HepG2 (cell line): ENCODE data around the gene CCDC126. TPM values are rescaled to one million over a fixed set of nuclear protein-coding genes. Genes with fewer than 3 reads are reported as not detected.

Experiments
- KAT8 ChIP-seq: IDR thresholded peaks from 2 replicates; pipeline ENCODE4 v1.6.1; 2016; ENCODE audit warnings: missing genetic modification reagents, missing compliant biosample characterization
- KDM4B ChIP-seq: sonication (generic); formaldehyde crosslinking; IDR thresholded peaks from 2 replicates; pipeline ENCODE4 v1.4.0; 2020; ENCODE audit warnings: missing genetic modification reagents
- NCOR1 ChIP-seq: fragments of 200-600 bp; sonication (generic); IDR thresholded peaks from 2 replicates; pipeline ENCODE4 v1.7.0; 2017; ENCODE audit warnings: antibody characterized with exemption, low read length, borderline replicate concordance
- PCBP1 ChIP-seq: fragments of 200-400 bp; formaldehyde crosslinking; IDR thresholded peaks from 2 replicates; pipeline ENCODE4 v1.6.1; 2017; ENCODE audit warnings: mild to moderate bottlenecking, low read depth, low read length, borderline replicate concordance
- SIX4 ChIP-seq: sonication (generic); formaldehyde crosslinking; IDR thresholded peaks from 2 replicates; pipeline ENCODE4 v1.4.0; 2020; ENCODE audit warnings: missing genetic modification reagents
- ZFP1 ChIP-seq: IDR thresholded peaks from 2 replicates; pipeline ENCODE4 v1.6.1; 2016
- ZNF354B ChIP-seq: sonication (generic); formaldehyde crosslinking; IDR thresholded peaks from 2 replicates; pipeline ENCODE4 v1.8.0; 2022; ENCODE audit warnings: mild to moderate bottlenecking, missing genetic modification reagents
- polyA plus RNA-seq, 8 experiments: library from polyadenylated mRNA; depleted of rRNA in 3 of 8; stranded (reverse) in 7 of 8; unstranded in 1 of 8; fragments of >200 nt; fragmentation: Illumina TruSeq in 4 of 8; extraction: Trizol in 4 of 8; gene quantifications; 2 replicates each; pipeline versions ENCODE4 v1.2.1 to v1.2.3, GENCODE V29; 2011 to 2016; ENCODE audit warnings: low read depth in 4 of 8, missing spikeins in 1 of 8, mixed read lengths in 1 of 8; ENCODE audit not compliant: insufficient read depth in 1 of 8
- total RNA-seq, 5 experiments: library from RNA; depleted of rRNA; stranded (reverse); fragments of >200 nt; fragmentation: Illumina TruSeq; extraction: Trizol; gene quantifications; 2 replicates each; pipeline ENCODE4 v1.2.3, GENCODE V29; 2016; ENCODE audit warnings: low read depth in 1 of 5
- TF ChIP-seq, protein P1 (sequence below): sonication (generic); formaldehyde crosslinking; IDR thresholded peaks from 2 replicates; pipeline ENCODE4 v1.4.0; 2020; ENCODE audit warnings: low read depth, missing genetic modification reagents
- TF ChIP-seq, protein P2 (sequence below): IDR thresholded peaks from 2 replicates; pipeline ENCODE4 v1.6.1; 2016; ENCODE audit warnings: low read depth, borderline replicate concordance
- TF ChIP-seq, protein P3 (sequence below): sonication (generic); formaldehyde crosslinking; IDR thresholded peaks from 2 replicates; pipeline ENCODE4 v1.5.1; 2020; ENCODE audit warnings: mild to moderate bottlenecking, missing genetic modification reagents, moderate library complexity
- TF ChIP-seq, protein P4 (sequence below): sonication (generic); formaldehyde crosslinking; IDR thresholded peaks from 2 replicates; pipeline ENCODE4 v1.5.1; 2020; ENCODE audit warnings: missing genetic modification reagents, mild to moderate bottlenecking, borderline replicate concordance
- TF ChIP-seq, protein P5 (sequence below), 2 experiments: sonication (generic) in 1 of 2; formaldehyde crosslinking in 1 of 2; IDR thresholded peaks; 2 replicates each; pipeline versions ENCODE4 v1.4.0 to v1.6.1; 2016 to 2020; ENCODE audit warnings: borderline replicate concordance in 1 of 2, low read depth in 1 of 2, mild to moderate bottlenecking in 1 of 2, missing genetic modification reagents in 1 of 2

Gene CCDC126
- total and polyA plus RNA-seq, 2 of the 13 experiments (the other 11 are each of a cell fraction or from before 2014, with no cell fraction given) = 3.5 to 9.3 TPM

DNA sequence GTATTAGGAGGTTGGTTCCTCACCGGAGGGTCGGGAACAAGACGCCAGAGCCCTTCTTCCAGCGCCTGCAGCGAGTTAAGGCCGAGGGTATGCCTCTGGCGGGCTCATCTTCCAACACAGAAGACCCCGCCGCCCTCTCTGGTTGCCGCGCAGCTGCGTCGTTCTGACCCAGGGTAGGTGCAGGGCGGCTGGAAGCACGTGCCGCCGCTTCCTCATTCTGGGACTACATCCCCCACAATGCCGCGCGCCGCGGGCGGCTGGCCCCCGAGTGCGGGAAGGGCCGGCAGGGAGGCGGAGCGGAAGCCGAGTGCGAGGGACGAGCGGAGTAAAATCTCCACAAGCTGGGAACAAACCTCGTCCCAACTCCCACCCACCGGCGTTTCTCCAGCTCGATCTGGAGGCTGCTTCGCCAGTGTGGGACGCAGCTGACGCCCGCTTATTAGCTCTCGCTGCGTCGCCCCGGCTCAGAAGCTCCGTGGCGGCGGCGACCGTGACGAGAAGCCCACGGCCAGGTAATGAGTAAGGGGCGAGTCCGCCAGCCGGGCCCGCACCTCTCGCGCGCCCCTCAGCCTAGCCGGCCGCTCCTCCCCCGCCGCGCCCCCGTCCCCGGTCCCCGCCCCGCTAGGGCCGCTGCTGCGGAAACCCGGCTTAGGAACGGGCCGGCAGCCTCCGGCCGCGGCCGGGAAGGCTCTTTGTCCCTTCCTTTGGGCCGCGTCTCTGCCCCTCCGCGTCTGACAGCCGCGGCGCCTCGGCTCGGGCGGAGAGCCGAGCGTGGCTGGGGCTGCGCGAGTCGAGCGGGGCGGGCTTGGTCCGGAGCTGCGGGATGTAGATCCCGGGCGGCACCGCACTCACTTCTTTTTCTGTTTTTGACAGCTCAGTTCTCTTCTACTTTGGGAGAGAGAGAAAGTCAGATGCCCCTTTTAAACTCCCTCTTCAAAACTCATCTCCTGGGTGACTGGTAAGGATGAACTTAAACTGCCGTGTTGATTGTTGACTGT is at the start of gene CCDC126 (continued):
- TF ChIP-seq, protein P1, sequence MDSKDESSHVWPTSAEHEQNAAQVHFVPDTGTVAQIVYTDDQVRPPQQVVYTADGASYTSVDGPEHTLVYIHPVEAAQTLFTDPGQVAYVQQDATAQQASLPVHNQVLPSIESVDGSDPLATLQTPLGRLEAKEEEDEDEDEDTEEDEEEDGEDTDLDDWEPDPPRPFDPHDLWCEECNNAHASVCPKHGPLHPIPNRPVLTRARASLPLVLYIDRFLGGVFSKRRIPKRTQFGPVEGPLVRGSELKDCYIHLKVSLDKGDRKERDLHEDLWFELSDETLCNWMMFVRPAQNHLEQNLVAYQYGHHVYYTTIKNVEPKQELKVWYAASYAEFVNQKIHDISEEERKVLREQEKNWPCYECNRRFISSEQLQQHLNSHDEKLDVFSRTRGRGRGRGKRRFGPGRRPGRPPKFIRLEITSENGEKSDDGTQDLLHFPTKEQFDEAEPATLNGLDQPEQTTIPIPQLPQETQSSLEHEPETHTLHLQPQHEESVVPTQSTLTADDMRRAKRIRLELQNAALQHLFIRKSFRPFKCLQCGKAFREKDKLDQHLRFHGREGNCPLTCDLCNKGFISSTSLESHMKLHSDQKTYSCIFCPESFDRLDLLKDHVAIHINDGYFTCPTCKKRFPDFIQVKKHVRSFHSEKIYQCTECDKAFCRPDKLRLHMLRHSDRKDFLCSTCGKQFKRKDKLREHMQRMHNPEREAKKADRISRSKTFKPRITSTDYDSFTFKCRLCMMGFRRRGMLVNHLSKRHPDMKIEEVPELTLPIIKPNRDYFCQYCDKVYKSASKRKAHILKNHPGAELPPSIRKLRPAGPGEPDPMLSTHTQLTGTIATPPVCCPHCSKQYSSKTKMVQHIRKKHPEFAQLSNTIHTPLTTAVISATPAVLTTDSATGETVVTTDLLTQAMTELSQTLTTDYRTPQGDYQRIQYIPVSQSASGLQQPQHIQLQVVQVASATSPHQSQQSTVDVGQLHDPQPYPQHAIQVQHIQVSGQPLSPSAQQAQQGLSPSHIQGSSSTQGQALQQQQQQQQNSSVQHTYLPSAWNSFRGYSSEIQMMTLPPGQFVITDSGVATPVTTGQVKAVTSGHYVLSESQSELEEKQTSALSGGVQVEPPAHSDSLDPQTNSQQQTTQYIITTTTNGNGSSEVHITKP (CRISPR knock-in tag) = 0 out of 2 replicates have a peak, but pooled peaks have one; percentile 33
- TF ChIP-seq, protein P2, sequence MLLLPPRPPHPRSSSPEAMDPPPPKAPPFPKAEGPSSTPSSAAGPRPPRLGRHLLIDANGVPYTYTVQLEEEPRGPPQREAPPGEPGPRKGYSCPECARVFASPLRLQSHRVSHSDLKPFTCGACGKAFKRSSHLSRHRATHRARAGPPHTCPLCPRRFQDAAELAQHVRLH (CRISPR knock-in tag) = peak; percentile 72; the same call in 1 of the 2 replicates
- no peak for TF ChIP-seq ZFP1 (CRISPR knock-in tag)
- peak; percentile 73 for TF ChIP-seq KAT8 (CRISPR knock-in tag)
- TF ChIP-seq, protein P3, sequence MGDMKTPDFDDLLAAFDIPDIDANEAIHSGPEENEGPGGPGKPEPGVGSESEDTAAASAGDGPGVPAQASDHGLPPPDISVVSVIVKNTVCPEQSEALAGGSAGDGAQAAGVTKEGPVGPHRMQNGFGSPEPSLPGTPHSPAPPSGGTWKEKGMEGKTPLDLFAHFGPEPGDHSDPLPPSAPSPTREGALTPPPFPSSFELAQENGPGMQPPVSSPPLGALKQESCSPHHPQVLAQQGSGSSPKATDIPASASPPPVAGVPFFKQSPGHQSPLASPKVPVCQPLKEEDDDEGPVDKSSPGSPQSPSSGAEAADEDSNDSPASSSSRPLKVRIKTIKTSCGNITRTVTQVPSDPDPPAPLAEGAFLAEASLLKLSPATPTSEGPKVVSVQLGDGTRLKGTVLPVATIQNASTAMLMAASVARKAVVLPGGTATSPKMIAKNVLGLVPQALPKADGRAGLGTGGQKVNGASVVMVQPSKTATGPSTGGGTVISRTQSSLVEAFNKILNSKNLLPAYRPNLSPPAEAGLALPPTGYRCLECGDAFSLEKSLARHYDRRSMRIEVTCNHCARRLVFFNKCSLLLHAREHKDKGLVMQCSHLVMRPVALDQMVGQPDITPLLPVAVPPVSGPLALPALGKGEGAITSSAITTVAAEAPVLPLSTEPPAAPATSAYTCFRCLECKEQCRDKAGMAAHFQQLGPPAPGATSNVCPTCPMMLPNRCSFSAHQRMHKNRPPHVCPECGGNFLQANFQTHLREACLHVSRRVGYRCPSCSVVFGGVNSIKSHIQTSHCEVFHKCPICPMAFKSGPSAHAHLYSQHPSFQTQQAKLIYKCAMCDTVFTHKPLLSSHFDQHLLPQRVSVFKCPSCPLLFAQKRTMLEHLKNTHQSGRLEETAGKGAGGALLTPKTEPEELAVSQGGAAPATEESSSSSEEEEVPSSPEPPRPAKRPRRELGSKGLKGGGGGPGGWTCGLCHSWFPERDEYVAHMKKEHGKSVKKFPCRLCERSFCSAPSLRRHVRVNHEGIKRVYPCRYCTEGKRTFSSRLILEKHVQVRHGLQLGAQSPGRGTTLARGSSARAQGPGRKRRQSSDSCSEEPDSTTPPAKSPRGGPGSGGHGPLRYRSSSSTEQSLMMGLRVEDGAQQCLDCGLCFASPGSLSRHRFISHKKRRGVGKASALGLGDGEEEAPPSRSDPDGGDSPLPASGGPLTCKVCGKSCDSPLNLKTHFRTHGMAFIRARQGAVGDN = peak; percentile 95
- TF ChIP-seq ZNF354B = no peak
- TF ChIP-seq PCBP1 = no peak
- TF ChIP-seq, protein P4, sequence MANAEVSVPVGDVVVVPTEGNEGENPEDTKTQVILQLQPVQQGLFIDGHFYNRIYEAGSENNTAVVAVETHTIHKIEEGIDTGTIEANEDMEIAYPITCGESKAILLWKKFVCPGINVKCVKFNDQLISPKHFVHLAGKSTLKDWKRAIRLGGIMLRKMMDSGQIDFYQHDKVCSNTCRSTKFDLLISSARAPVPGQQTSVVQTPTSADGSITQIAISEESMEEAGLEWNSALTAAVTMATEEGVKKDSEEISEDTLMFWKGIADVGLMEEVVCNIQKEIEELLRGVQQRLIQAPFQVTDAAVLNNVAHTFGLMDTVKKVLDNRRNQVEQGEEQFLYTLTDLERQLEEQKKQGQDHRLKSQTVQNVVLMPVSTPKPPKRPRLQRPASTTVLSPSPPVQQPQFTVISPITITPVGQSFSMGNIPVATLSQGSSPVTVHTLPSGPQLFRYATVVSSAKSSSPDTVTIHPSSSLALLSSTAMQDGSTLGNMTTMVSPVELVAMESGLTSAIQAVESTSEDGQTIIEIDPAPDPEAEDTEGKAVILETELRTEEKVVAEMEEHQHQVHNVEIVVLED (CRISPR knock-in tag) = peak; percentile 82
- peak; percentile 37; the same call in 1 of the 2 replicates for TF ChIP-seq SIX4 (CRISPR knock-in tag)
- TF ChIP-seq NCOR1 = no peak
- TF ChIP-seq, protein P5, sequence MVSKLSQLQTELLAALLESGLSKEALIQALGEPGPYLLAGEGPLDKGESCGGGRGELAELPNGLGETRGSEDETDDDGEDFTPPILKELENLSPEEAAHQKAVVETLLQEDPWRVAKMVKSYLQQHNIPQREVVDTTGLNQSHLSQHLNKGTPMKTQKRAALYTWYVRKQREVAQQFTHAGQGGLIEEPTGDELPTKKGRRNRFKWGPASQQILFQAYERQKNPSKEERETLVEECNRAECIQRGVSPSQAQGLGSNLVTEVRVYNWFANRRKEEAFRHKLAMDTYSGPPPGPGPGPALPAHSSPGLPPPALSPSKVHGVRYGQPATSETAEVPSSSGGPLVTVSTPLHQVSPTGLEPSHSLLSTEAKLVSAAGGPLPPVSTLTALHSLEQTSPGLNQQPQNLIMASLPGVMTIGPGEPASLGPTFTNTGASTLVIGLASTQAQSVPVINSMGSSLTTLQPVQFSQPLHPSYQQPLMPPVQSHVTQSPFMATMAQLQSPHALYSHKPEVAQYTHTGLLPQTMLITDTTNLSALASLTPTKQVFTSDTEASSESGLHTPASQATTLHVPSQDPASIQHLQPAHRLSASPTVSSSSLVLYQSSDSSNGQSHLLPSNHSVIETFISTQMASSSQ (IDR thresholded peaks at IDR 0.05; ENCODE audit: low read depth) = no peak
- TF ChIP-seq, protein P5 (CRISPR knock-in tag; IDR thresholded peaks at IDR 0.05; ENCODE audit: borderline replicate concordance) = peak; percentile 48; the same call in 1 of the 2 replicates
- peak; percentile 70; the same call in 1 of the 2 replicates for TF ChIP-seq KDM4B (CRISPR knock-in tag)
